Suppressor macrophage treated with lipopolysaccharide for 1 hour (primary cell): ENCODE results near the gene CDK6.

ENCODE experiments used
- DNase-seq, 3 donors: peaks; one replicate each; pipeline ENCODE4 v3.0.0-alpha.2; 2020 to 2022

CDK6 gene

DNA sequence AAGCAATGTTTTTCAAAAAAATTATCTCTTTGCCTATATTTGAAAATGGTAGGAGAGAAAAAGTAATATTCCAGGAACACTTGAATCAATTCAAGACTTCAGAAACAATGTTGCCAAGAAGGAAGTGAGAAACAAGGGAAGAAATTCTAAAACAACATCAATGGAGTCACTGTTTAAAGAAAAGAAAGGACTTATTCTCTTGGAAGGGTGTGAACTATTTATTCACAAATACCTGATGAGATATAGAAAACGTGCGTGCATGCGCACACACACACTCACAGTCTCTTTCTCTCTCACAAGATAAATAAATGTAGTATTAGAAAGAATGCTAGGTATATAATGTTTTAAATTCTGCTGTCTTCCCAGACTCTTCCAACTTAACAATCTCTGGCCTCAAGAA is 128.9 kb downstream of the CDK6 start:
- no peak for DNase-seq

DNA sequence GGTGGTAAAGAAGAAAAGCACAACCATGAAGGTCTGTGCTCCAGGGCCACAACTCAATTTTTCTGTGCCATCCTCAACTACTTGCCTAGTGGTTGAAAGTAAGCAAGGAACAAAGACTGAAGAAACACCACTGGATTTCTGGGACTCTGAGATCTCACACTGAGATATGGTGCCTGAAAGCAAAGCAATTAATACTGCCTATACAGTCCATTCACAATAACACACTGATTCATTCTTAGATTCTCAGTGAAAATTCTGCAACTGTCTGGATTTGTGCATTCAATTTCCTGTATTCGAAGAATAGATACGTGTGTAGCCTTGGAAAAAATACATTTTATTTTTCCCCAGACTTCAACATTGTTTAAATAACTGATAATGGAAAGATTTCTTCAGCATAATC is 129.8 kb downstream of the CDK6 start:
- no peak for DNase-seq

DNA sequence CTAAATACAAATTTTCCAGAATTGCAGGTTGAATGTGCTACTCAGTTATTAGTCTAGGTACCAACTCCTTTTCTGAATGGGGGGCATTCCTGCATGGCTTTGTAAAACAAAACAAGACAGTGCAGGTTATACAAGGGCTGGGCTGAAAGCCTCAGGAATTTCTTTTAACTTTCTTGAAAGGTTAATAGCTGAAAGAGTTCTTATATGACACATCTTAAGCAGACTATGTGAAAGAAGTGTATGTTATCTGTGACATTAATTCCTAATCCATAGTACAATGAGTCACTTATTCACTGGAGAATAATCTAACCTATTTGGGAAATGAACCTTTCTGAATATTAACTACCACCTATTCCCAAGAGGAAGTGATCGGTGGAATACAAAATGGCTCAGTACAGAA is 130.5 kb downstream of the CDK6 start:
- no peak for DNase-seq

DNA sequence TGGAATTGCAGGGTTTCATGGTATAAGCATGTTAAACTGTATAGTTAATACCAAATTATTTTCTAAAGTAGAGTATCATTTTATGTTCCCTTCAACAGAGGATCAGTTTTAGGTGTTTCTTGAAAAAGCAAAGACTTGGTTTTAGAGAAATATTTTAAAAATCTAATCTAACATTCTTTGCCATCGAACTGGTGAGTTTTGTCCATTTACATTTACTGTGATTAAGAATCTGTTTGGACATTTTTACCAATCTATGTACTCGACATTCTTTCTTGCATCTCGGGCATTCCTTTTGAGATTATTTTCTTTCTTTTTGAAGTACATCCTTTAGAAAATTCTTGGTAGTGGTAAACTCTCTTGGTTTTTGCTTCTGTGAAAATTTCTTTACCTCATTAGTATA is 131.5 kb downstream of the CDK6 start:
- no peak for DNase-seq

DNA sequence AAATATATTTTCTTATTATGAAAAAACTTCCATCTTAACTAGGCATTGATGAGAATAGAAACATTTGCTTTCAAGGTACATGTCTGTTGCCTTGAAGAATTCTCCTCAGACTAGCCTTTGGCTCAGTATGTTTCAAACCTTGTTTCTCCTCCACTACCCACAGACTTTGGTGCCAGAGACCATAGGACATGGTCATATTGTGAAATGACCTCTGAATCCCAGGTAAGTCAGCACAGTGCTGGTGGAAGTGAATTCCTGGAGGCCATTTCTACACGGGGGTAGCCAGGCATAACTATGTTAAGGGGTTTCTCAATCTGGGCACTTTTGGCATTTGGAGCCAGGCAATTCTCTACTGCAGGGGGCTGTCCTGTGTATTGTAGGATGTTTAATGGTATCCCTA is 133.8 kb downstream of the CDK6 start:
- no peak for DNase-seq

DNA sequence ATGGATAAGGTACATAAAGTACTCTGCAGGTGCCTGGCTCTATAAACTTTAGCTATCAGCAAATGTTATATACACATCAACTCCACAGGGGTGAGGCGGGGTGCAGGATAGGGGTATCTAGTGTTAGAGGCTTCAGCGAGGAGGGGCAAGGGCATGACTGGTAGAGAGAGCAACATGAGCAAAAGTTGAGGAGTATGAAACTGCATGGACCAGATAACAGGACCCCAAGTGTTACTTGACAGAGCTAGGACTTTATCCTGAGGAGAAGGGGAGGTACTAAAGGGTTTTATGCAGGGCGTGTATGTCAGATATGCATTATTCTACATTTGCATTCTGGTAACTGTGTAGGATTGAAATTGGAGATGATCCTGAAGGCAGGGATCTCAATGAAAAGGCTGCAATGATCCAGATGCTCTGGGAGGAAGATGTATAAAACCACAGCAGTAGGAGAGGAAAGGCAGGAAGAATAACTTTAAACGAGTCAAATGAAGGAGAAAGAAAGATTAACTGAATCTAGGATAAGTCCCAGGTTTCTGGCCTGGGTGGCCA is 136.3 kb downstream of the CDK6 start:
- DNase-seq: no peak

DNA sequence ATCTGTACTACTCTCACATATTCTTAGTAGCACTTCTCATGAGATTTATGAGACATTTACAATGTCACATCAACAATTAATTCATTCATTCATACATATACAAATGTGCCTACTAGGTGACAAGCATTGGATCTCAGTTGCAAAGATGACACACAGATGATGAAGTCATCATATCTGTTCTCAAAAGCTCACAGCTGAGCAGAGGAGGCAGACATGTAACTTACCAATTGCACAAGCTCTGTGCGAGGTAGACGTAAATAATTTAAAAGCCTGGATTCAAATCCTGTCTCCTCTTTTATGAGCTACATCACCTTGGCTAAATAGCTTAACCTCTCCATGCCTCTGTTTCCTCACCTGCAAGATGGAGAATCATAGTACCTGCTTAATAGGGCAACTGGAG is 136.8 kb downstream of the CDK6 start:
- no peak for DNase-seq

DNA sequence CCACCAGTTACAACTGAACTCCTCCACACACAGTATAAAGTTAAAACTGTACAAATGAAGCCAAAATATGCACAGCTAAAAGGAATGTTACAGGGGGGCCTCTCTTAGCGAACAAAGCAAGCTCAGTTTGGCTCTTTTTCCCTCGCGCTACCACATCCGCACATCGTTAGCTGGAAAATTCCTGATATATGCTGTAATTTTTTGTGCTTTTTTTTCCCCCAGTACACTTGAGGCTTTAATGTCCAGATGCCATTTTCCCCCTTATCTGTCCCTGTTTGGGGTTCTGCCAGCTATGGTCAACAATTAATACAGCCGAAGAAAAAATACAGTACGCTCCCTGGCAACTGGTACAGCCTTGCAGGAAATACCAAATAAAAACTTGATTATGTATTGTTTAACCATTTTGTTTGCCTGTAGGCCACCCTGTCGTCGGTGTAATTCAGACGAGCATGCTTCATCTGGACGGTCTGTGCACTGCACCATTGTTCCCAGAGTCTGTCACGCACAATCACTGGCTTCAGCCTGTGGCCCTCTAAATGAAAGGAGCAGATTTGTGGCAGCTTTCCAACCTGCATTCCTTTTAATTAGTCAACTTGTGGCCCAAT is 138.0 kb downstream of the CDK6 start:
- DNase-seq: no peak

DNA sequence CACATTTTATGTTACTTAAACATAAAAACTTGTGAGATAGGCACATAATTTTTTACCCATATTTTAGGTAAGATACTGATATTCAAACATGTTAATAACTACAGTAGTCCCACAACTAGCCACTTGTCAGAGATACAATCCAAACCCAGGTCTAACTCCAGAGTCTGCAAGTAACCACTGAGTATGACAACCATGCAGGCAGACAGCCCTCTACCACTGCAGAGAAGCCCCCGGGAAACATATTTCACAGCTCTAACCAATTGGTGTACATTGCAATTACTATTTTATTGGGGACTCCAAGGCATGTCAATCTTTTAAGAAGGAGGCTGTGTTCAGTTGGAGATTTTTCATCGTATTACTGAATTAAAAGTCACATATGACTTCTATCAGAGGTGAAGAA is 139.0 kb downstream of the CDK6 start:
- DNase-seq: no peak

DNA sequence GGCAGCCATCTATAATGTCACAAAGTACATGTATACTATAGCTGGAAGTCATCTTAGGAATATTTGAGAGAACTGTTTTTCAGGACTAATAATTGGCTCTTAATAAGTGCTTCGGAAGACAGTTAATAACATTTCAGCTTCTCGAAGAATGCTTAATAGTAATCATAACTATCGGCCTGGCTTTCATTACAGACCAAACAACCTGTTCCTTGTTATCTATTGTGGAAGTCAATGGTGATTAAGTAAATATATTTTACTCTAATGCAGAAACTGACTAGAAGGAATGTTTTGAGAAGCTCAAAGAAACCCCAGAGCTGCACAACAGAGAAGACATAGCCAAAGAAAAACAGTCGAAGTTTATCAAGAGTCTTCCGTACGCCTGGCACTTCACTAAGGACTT is 139.4 kb downstream of the CDK6 start:
- no peak for DNase-seq

DNA sequence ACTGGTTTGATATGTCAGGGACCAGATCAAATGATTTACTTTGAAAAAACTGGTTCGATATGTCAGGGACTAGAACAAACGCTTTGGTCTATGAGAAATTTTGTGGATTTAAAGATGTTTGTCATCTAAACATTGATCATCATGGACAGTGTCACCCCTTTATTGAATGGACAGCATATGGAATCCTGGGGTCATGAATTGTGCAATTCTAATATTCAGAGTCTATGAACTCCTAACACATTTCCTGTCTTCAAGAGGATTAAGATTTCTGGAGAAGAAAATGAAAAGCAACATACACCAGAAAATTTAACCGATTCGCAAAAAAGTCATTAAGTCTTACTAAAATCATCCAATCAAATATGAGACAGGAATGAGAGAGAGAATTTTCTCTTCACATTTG is 139.8 kb downstream of the CDK6 start:
- no peak for DNase-seq

DNA sequence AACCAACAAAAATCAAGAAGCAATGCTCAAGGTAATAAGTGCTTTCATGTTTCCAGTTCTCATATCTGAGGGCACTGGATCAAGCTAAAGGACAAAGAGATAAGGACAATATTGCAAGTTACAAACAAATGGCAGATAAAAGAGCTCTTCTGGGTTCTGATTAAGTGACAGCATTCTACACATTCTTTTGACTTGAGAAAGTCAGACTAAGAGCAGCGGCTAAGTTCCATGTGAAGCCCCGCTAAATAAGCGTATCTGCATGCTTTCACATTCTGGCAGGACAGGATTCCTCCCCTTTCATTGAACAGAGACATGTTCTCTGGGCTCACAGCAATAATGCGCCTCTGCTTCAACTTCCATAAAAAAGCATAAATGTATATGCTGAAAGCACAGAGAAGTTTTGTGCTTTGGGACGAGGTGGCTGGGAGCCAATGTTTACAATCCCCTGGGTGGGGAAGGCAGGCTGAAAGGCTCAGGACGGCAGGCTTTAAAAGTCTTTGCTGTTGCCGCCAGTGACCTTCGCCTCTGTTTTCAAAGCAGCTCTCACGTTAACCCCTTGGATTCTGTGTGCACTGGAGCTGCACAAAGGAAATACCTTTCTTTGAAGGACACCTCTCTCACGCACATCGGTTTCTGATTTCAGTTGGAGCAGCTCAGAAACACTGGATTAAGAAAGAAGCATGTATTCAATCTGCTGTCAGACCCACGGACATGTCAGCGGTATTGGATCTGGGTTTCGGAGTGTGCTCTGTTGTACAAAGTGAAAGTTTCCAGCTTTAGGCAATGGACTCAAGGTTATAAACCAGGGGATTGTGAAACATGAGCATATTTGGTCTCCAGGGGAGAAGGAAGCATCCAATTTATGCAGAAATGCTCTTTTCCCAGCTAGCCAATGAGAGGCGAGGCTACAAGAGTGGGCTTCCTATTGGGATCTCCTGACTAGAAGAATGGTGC is 140.8 kb downstream of the CDK6 start:
- DNase-seq: peak; percentile 47 to 72 (median 49)

DNA sequence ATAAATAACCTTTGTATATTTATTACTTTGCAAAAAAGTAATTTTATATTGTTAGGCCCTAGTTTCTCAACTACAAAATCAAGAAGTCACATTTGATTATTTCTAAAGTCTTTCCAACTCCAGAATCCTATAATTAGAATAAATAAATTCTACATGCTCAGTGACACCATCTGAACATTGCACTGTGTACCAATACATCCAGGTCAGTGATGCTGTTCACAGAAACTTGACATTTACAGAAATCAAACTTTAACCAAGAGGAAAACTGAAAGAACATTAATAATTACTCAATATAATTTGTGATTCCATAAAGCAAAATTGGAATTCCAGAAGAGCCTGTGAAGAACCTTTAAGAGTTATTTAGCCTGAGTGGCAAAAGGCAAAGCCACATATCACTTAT is 142.2 kb downstream of the CDK6 start:
- no peak for DNase-seq

DNA sequence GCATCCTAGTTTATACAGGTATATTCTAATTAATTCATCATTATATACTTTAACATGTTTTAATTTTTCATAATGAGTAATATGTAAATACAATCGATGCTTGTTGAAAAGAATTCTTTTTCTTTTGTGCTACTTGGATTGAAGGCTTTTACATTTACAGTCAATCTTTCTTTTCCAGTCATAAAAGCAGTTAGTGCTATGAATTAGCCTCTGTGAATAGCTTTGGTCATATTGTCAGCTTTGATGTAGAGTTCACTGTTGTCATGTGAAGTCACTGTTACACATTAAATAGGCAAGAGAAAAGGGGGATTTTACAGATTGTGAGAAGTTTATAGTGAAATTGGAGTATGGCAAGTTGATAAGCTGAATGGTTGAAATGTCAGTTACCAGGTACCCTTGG is 142.9 kb downstream of the CDK6 start:
- DNase-seq: no peak

DNA sequence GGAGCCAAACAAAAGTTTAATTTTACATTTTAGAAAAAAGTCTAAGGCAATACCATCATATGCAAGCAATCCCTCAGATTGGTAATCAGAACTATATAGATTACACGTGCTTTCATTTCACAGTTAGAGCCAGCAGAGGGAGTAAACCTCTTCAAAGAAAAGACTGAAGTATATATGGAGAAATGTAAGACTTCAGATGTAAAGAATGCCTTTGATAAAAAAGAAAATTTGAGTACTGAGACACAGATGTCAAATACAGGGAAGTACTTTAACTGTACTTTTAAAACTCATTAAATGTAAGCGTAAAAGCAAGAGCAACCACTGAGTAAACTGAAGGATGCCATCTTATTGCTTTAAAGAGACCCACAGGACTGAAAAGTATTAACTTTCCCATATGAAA is 144.8 kb downstream of the CDK6 start:
- DNase-seq: peak; percentile 71 to 86 (median 84)

DNA sequence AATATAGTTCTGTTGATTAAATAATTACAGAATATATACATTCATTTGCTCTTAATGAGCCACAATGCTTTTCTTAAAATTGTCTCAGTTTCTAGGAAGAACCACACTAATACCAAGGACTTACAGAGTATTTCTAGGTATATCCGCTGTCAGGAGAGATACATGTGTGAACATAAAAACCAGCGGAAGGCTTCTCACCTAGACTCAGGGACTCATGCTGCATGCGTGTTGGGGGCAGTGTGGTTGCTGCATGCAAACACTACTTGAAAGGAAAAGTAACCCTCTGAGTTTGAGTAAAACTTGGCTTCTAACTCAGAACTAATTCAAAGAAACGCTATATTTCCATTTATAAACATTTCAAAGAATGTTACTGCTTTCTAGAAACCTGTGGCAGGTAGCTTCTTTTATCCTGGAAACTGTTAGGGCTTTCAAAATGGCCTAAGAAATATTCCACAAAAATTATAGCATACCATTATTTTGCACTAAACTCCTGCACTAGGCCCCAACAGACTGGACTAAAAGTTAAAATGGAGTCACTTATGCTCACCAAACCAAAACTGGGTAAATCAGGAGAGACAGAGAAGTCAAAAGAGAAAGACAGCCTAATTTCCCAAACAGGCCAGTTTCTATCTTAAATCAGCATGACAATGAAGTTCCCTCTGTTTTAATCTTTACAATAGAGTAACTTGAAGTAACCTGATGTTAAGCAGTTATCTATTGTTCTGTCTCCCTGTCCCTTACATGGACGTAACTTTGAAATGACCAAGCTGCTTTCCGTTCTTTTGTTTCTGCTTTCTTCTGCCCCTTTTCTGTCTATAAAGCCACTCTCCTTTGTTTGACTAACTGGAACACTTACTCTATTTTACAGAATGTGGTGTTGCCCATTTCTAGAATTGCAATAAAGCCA is 151.0 kb downstream of the CDK6 start:
- no peak for DNase-seq

DNA sequence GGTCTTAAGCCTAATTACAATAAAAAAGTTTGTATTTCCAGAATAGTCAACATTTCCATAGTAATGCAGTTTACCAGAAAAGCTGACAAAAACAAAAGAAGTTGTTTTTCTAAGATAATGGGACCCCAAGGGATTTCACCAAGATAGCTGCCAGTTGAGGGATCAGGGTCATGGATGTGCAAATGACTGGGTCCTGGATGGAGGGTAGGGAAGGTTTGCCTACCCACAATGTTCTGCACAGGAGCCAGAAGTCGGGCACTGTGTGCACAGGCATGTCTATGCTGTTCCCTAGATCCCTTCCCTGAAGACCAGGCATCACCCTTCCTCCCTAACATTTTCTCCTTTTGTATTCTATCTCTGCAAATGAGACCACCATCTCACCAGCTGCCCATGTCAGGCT is 152.1 kb downstream of the CDK6 start:
- no peak for DNase-seq

DNA sequence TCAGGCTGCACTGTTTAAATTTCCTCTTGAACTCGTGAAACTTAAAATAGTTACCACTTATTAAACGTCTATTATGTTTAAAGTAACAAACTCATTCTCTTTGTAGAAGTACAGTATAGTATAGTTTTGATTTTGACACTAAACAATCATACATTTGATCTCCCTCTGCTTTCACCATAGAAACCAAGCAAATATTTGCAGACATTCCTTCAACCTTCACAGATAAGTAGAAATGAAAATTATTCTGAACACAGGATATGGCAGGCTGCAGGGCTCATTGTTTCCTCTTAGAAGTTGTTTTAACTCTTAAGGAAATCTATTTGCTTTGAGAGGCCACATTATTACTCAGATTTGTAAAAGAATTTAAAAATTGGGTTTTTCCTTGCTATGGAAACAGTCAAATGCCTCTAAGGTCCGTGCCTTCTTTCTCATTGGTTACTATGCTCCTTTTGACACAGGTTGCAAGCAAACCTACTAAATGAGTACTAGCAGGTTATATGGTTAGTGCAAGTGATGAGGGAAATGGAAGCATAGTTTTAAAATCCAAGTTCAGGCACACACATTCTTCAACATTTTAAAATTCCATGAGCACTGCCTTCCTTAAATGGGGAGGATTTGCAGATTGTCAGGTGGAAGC is 153.4 kb downstream of the CDK6 start:
- no peak for DNase-seq

DNA sequence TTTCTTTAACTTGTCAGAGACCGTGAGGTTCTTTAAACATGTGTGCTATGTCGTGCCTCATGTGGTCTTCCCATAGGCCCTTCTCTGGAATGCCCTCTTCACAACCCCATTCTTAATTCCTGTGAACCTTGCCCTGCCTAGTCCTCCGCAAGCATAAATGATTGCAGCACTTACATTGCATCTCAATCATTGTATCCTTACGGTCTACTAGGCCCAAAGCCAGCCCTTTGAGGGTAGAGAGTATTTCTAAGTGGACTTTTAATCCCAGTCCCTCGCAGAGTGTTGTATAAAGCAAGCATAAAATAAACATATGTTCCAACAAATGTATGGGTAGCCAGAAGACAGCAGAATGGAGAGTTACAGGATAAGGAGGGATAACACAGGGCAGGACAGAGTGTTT is 154.0 kb downstream of the CDK6 start:
- no peak for DNase-seq

DNA sequence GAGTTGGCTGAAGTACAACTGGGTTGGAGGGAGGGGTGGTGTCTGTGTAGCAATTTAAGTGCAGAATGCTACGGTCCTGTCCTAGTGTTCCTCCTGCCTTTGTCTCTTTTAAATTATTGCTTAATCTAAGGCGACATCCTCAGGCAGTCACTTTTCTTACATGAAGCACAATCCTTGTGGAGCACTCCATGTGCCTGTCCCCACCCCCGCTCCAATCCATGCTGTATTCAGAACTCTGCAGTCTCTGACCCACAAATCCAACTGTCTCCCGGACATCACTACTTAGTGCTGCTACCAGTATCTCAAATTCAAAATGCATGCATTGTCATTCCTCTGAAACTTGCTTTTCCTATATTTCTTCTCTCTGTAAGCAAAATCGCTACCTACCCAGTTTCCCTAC is 154.7 kb downstream of the CDK6 start:
- DNase-seq: no peak

DNA sequence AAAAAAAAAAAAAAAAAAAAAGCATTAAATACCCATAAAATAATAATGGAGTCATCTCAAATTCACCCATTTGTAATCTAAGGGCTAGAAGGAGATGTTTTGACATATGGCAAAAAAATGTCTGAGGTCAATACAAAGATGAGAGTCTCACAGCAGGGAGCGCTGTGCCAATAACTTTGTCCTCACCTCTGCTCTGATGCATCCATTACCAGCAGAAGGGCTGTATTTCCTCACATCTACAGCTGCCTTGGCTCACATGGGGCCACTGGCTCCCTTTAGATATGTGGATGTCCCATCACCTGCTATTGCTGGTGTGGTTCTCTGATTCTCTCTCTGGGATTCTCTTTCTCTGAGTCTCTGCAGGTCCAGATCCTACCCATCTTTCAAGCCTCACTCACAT is 155.9 kb downstream of the CDK6 start:
- no peak for DNase-seq

DNA sequence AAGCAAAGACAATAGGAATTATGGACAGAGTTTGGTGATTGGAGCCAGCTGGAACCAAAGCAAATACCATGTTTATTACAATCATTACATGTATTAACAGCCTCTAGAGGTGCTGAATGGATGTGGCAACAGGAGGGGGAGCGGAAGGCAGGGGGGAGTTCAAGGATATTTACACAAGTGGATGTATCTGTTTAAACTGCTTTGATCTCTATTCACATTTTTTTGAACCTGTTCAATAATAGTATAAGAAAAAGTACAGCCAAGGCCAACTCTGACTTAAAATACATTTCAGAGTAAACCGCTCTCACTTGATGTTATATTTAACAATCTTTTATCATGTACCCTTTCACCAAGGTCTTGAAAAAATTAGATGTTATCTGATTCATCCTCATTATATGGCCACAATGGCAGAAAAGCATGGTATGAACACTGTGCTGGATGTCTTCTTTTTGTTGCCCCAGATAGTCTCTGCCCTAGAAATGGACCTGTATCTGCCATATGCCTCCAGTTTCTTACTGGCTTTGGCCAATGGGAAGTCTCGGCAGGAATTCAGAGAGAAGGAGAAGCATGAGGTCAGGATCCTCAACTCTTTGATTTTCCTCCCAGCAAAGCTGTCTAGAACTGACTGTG is 158.0 kb downstream of the CDK6 start:
- DNase-seq: no peak
